GM23338 (cell line): Measurements from ENCODE around the gene UBASH3A. TPM values are rescaled to one million over a fixed set of nuclear protein-coding genes. Genes with fewer than 3 reads are reported as not detected.

Experiments
- ATAC-seq: fragments of 200-7000 bp; cut with Tn5 transposase; 3 replicates; pipeline ENCODE4 v1.9.1; 2020
- DNase-seq: peaks from one replicate; pipeline ENCODE4 v3.0.0-alpha.2; 2015; ENCODE audit warnings: low spot score
- H2AFZ ChIP-seq: fragments of 200-600 bp; sonication (generic); 2 replicates; pipeline ENCODE4 v1.8.0; 2016; ENCODE audit warnings: antibody characterized with exemption, mild to moderate bottlenecking, moderate library complexity
- H3F3A ChIP-seq: fragments of 200-600 bp; sonication (generic); replicated peaks from 2 replicates; pipeline ENCODE4 v1.8.0; 2017; ENCODE audit warnings: antibody characterized with exemption, mixed run types, low read depth
- H3K27ac ChIP-seq: fragments of 200-600 bp; sonication (generic); 2 replicates; pipeline ENCODE4 v1.6.1; 2016; ENCODE audit warnings: low read depth
- H3K27me3 ChIP-seq: fragments of 200-600 bp; sonication (generic); 2 replicates; pipeline ENCODE4 v1.8.0; 2016; ENCODE audit warnings: mild to moderate bottlenecking, mixed run types, moderate library complexity; ENCODE audit not compliant: insufficient read depth
- H3K36me3 ChIP-seq: fragments of 200-600 bp; sonication (generic); 2 replicates; pipeline ENCODE4 v1.8.0; 2016; ENCODE audit warnings: mild to moderate bottlenecking; ENCODE audit not compliant: insufficient read depth
- H3K4me1 ChIP-seq: fragments of 200-600 bp; sonication (generic); 2 replicates; pipeline ENCODE4 v1.8.0; 2016; ENCODE audit warnings: mild to moderate bottlenecking, moderate library complexity; ENCODE audit not compliant: insufficient read depth
- H3K4me2 ChIP-seq: fragments of 200-600 bp; sonication (generic); 2 replicates; pipeline ENCODE4 v1.7.1; 2017; ENCODE audit warnings: mixed run types
- H3K4me3 ChIP-seq: fragments of 200-600 bp; sonication (generic); 2 replicates; pipeline ENCODE4 v1.6.1; 2016; ENCODE audit warnings: mixed run types
- H3K79me2 ChIP-seq: fragments of 200-600 bp; sonication (generic); replicated peaks from 2 replicates; pipeline ENCODE4 v1.8.0; 2017; ENCODE audit warnings: mild to moderate bottlenecking; ENCODE audit not compliant: insufficient read depth
- H3K9me2 ChIP-seq: fragments of 200-600 bp; sonication (generic); 2 replicates; pipeline ENCODE4 v1.8.0; 2017; ENCODE audit not compliant: insufficient read depth
- H4K20me1 ChIP-seq: fragments of 200-600 bp; sonication (generic); replicated peaks from 2 replicates; pipeline ENCODE4 v1.8.0; 2017; ENCODE audit warnings: mild to moderate bottlenecking; ENCODE audit not compliant: insufficient read depth
- H3K27ac Mint-ChIP-seq: 2 replicates; pipeline ENCODE4 v1.8.0; 2020; ENCODE audit warnings: inconsistent platforms, mild to moderate bottlenecking, moderate library complexity, mixed read lengths
- H3K27me3 Mint-ChIP-seq: 3 replicates; pipeline ENCODE4 v1.8.0; 2022; ENCODE audit warnings: low read depth, mild to moderate bottlenecking, moderate library complexity, mixed read lengths, inconsistent platforms; ENCODE audit not compliant: insufficient read depth, poor library complexity
- H3K36me3 Mint-ChIP-seq: 3 replicates; pipeline ENCODE4 v1.8.0; 2021; ENCODE audit warnings: low read depth, mild to moderate bottlenecking, inconsistent platforms, moderate library complexity, mixed read lengths
- H3K4me1 Mint-ChIP-seq: 3 replicates; pipeline ENCODE4 v1.8.0; 2020; ENCODE audit warnings: mild to moderate bottlenecking, inconsistent platforms, mixed read lengths
- H3K4me3 Mint-ChIP-seq: 3 replicates; pipeline ENCODE4 v1.8.0; 2021; ENCODE audit warnings: moderate library complexity, mild to moderate bottlenecking, inconsistent platforms, mixed read lengths
- H3K9me3 Mint-ChIP-seq: 3 replicates; pipeline ENCODE4 v1.8.0; 2020; ENCODE audit warnings: moderate library complexity, mild to moderate bottlenecking, inconsistent platforms, mixed read lengths
- CREB1 ChIP-seq: fragments of 250-450 bp; sonication (Bioruptor Pico); IDR thresholded peaks from 2 replicates; pipeline ENCODE4 v1.5.0; 2020; ENCODE audit warnings: low read depth, mild to moderate bottlenecking, moderate library complexity
- EZH2 ChIP-seq: fragments of 200-600 bp; sonication (generic); IDR thresholded peaks from one replicate; pipeline ENCODE4 v1.8.0; 2017; ENCODE audit warnings: antibody characterized with exemption, mild to moderate bottlenecking, low read depth; ENCODE audit not compliant: unreplicated experiment
- JUNB ChIP-seq: IDR thresholded peaks from one replicate; pipeline ENCODE4 v1.6.1; 2016; ENCODE audit warnings: antibody characterized with exemption; ENCODE audit not compliant: unreplicated experiment
- REST ChIP-seq: IDR thresholded peaks from one replicate; pipeline ENCODE4 v1.6.1; 2018; ENCODE audit warnings: antibody characterized with exemption; ENCODE audit not compliant: unreplicated experiment
- ZNF114 ChIP-seq: fragments of 250-450 bp; sonication (Bioruptor Pico); IDR thresholded peaks from 2 replicates; pipeline ENCODE4 v1.5.0; 2020; ENCODE audit warnings: mild to moderate bottlenecking, moderate library complexity
- ZNF462 ChIP-seq: fragments of 250-450 bp; sonication (Bioruptor Pico); IDR thresholded peaks from 2 replicates; pipeline ENCODE4 v1.5.0; 2020; ENCODE audit warnings: mild to moderate bottlenecking, moderate library complexity
- polyA plus RNA-seq: library from polyadenylated mRNA; unstranded; fragments of >200 nt; fragmentation: Nextera tagmentation; extraction: Ambion mirVana; gene quantifications from 2 replicates; pipeline ENCODE4 v1.2.1, GENCODE V29; 2016
- total RNA-seq: library from RNA; depleted of rRNA; stranded (reverse); fragments of >200 nt; shearing (Covaris generic); gene quantifications from 2 replicates; pipeline ENCODE4 v1.2.3, GENCODE V29; 2014

UBASH3A gene
- total and polyA plus RNA-seq, 2 experiments from 2014 or later, result not detected

DNA sequence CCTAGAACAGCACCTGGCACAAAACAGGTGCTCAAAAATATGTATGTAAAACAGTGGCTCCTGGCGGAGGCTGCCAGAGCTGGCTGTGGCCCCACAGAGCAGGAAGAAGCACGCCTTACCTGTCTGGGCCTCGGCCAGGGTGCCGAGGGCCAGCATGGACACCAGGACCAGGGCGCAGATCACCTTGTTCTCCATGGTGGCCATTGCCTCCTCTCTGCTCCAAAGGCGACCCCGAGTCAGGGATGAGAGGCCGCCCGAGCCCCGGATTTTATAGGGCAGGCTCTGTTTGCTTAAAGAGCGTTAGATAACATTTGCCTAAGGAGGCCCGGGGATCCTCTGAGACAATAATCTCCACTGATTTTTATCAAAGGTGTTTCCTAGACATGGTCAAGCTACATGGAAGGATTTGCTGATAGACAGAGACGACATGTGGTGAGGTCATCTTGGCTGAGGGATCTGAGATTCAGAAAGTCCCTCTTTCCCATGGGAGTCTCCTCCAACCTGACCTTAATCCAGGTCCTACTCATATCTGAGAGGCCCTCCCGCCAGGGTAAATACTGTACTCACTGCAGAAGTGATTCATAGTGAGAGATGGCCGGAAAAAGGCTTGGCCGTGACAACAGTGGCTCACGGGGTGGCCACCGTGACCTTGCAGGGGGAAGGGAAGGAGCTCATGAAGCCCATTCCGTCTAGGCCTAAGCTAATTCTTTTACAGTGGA, 37.3 kb upstream of the UBASH3A start, which contains the start of gene TFF1:
Gene TFF1 (minus strand): TSS at position 244 of the 719 bp plus-strand sequence. CDS start 40 bp downstream, at position 204.
- Histone ChIP-seq H3K36me3 (no peaks in the 10 kb centered on the region), H3K4me3 (no peak within 1 kb of the TSS), H3K4me2 (no peak within 1 kb of the TSS), H3K27me3 (no peaks in the 10 kb centered on the region), H3K27ac (no peak within 1 kb of the TSS), H3K4me1 (no peaks in the 10 kb centered on the region), H4K20me1 (no peaks in the 10 kb centered on the region), H2AFZ (no peak within 1 kb of the TSS), H3K9me2 (no peaks in the 10 kb centered on the region), H3F3A (no peaks in the 10 kb centered on the region), H3K79me2 (no peaks in the 10 kb centered on the region)
- ATAC-seq (no peak), DNase-seq (no peak)
- no peaks in the 10 kb centered on the region for H3K9me3 Mint-ChIP-seq
- TF ChIP-seq ZNF114 (no peak), CREB1 (CRISPR knock-in tag) (no peak), REST (no peak), JUNB (no peak), EZH2 (no peak), ZNF462 (no peak)
- peaks cover 7% of the 10 kb centered on the region for H3K27me3 Mint-ChIP-seq
- no peak within 1 kb of the TSS for H3K27ac Mint-ChIP-seq
- H3K36me3 Mint-ChIP-seq, result no peaks in the 10 kb centered on the region
- H3K4me3 Mint-ChIP-seq, result no peak within 1 kb of the TSS
- peaks cover 11% of the 10 kb centered on the region for H3K4me1 Mint-ChIP-seq
